Heart left ventricle (tissue), 13 donors: Measurements from ENCODE around the gene RAD51B.

Experiments
- CTCF ChIP-seq, 12 donors: fragments of 200-600 bp; sonication (generic) in 4 of 12; IDR thresholded peaks; one replicate each; pipeline versions ENCODE4 v1.5.0 to v1.8.0; 2018 to 2022; ENCODE audit warnings: antibody characterized with exemption in 12 of 12, mild to moderate bottlenecking in 5 of 12
- POLR2A ChIP-seq, 2 donors: fragments of 450-650 bp; IDR thresholded peaks; one replicate each; pipeline ENCODE4 v1.6.1; 2017; ENCODE audit warnings: antibody characterized with exemption in 2 of 2, mild to moderate bottlenecking in 2 of 2, moderate library complexity in 2 of 2
- donor health status: ischemic (EF 13 %, LVEDD 7.1; RV severe dilation, severe dysfunction).
- donor health status: DM: no; HTN: yes; CAD: no.
- donor health status: DM: no; HTN: no; CAD: no.
- donor health status: ischemic (EF 25% LVEDD 6.9; RV normal size, moderate dysfunction).
- donor health status: ischemic (EF 25% LVEDD 5.7; RV mildly dilated, moderate dysfunction).
- donor health status: ischemic (EF 35%, LVEDD 5.7; RV mildly dilated, moderate dysfunction).
- donor health status: nonischemic (EF 11% LVEDD 7.7; RV severe dilation, severe dysfunction).
- donor health status: DM: yes; HTN: yes; CAD: no.
- donor health status: PGD.
- donor health status: ischemic (EF 29% LVEDD 5.4; RV normal size, mild dysfunction).
- donor health status: nonischemic (EF 23%, LVEDD 6.1; RV moderate dilation, normal function).

- TF ChIP-seq CTCF (IDR thresholded peaks at IDR 0.05) (no peak), POLR2A (IDR thresholded peaks at IDR 0.05) (no peak)
Measured at GRCh38 chr14:68145036-68145435, 325.5 kb downstream of the RAD51B start.
